B cell (primary cell): ENCODE results near the gene TP63. TPM values are rescaled to one million over a fixed set of nuclear protein-coding genes. Genes with fewer than 3 reads are reported as not detected.

ENCODE experiments used
- ATAC-seq: fragments of 200-7000 bp; cut with Tn5 transposase; one replicate; pipeline ENCODE4 v1.10.0; 2021; ENCODE audit warnings: low read depth, mild to moderate bottlenecking, moderate number of reproducible peaks, moderate library complexity
- CTCF ChIA-PET: fragments of 350-600 bp; sonication (Branson Sonifier 250); formaldehyde crosslinking; loops from one replicate; lab custom pipeline; 2021; ENCODE audit warnings: antibody characterized with exemption, inconsistent platforms; lab: Charles Lee
- POLR2A ChIA-PET: fragments of 350-600 bp; sonication (Branson Sonifier 250); formaldehyde crosslinking; loops from one replicate; lab custom pipeline; 2021; ENCODE audit warnings: antibody characterized with exemption; lab: Charles Lee
- DNase-seq: peaks from one replicate; pipeline ENCODE4 v3.0.0; 2013
- H2AFZ ChIP-seq: 2 replicates; pipeline ENCODE4 v1.6.1; 2012; ENCODE audit warnings: mild to moderate bottlenecking, low read depth, low read length; ENCODE audit not compliant: insufficient read depth, poor library complexity, severe bottlenecking
- H3K27ac ChIP-seq, 2 donors: 1 replicate in 1 of 2; 2 replicates in 1 of 2; pipeline ENCODE4 v1.5.1; 2012 to 2013; ENCODE audit warnings: low read length in 2 of 2, mild to moderate bottlenecking in 2 of 2, moderate library complexity in 1 of 2
- H3K27me3 ChIP-seq, 4 experiments: fragments of 200-600 bp in 1 of 4; sonication (generic) in 1 of 4; replicated peaks in 1 of 4; 1 replicate in 2 of 4; 2 replicates in 2 of 4; pipeline versions ENCODE4 v1.6.1 to v1.7.0; 2013 to 2016; ENCODE audit warnings: low read length in 3 of 4, mild to moderate bottlenecking in 2 of 4, mixed read lengths in 1 of 4, moderate library complexity in 1 of 4; ENCODE audit not compliant: insufficient read depth in 4 of 4, control insufficient read depth in 3 of 4; ENCODE audit errors: control extremely low read depth in 1 of 4
- H3K36me3 ChIP-seq, 2 experiments: replicated peaks in 1 of 2; 1 replicate in 1 of 2; 2 replicates in 1 of 2; pipeline versions ENCODE4 v1.6.1 to v1.7.1; 2013; ENCODE audit warnings: low read length in 1 of 2; ENCODE audit not compliant: insufficient read depth in 2 of 2, control insufficient read depth in 1 of 2; ENCODE audit errors: control extremely low read depth in 1 of 2, extremely low read depth in 1 of 2
- H3K4me1 ChIP-seq, 2 donors: fragments of 200-600 bp in 1 of 2; sonication (generic) in 1 of 2; 1 replicate in 1 of 2; 2 replicates in 1 of 2; pipeline versions ENCODE4 v1.5.1 to v1.6.1; 2013 to 2017; ENCODE audit warnings: low read length in 2 of 2; ENCODE audit not compliant: control insufficient read depth in 2 of 2, insufficient read depth in 2 of 2
- H3K4me2 ChIP-seq: replicated peaks from 2 replicates; pipeline ENCODE3; 2012; ENCODE audit warnings: mild to moderate bottlenecking, low read depth, low read length; ENCODE audit not compliant: poor library complexity, severe bottlenecking
- H3K4me3 ChIP-seq, 5 experiments: fragments of 200-600 bp in 1 of 5; sonication (generic) in 1 of 5; 1 replicate in 3 of 5; 2 replicates in 2 of 5; pipeline versions ENCODE4 v1.5.1 to v1.7.0; 2011 to 2016; ENCODE audit warnings: low read length in 4 of 5, mild to moderate bottlenecking in 4 of 5, low read depth in 2 of 5, control low read depth in 1 of 5, moderate library complexity in 1 of 5; ENCODE audit not compliant: insufficient read depth in 1 of 5; ENCODE audit errors: control extremely low read depth in 1 of 5, extremely low read depth in 1 of 5
- H3K79me2 ChIP-seq: fragments of 200-600 bp; sonication (generic); one replicate; pipeline ENCODE4 v1.6.0; 2016; ENCODE audit warnings: low read length; ENCODE audit not compliant: control insufficient read depth, insufficient read depth
- H3K9ac ChIP-seq: fragments of 200-600 bp; sonication (generic); 2 replicates; pipeline ENCODE4 v1.6.1; 2017; ENCODE audit warnings: mild to moderate bottlenecking, low read length, moderate library complexity
- H3K9me3 ChIP-seq, 3 donors: one replicate each; pipeline versions ENCODE4 v1.6.1 to v1.7.1; 2013; ENCODE audit warnings: low read length in 2 of 3; ENCODE audit not compliant: control insufficient read depth in 2 of 3, insufficient read depth in 1 of 3; ENCODE audit errors: control extremely low read depth in 1 of 3
- H4K20me1 ChIP-seq: 2 replicates; pipeline ENCODE4 v1.6.0; 2012; ENCODE audit warnings: mild to moderate bottlenecking, low read length; ENCODE audit not compliant: insufficient read depth, control insufficient read depth, poor library complexity, severe bottlenecking
- H3K27ac Mint-ChIP-seq: one replicate; pipeline ENCODE4 v1.8.0; 2021; ENCODE audit warnings: mixed read lengths
- H3K27me3 Mint-ChIP-seq: one replicate; pipeline ENCODE4 v1.8.0; 2021; ENCODE audit warnings: mixed read lengths
- H3K4me1 Mint-ChIP-seq: one replicate; pipeline ENCODE4 v1.8.0; 2021; ENCODE audit warnings: mixed read lengths
- H3K4me3 Mint-ChIP-seq: one replicate; pipeline ENCODE4 v1.8.0; 2021; ENCODE audit warnings: mixed read lengths
- H3K9me3 Mint-ChIP-seq: one replicate; pipeline ENCODE4 v1.8.0; 2022; ENCODE audit warnings: mixed read lengths; ENCODE audit not compliant: insufficient read depth
- EZH2 ChIP-seq: IDR thresholded peaks from 2 replicates; pipeline ENCODE4 v1.6.1; 2012; ENCODE audit warnings: borderline replicate concordance, low read depth, mild to moderate bottlenecking, moderate library complexity, low read length; ENCODE audit not compliant: insufficient read depth, poor library complexity, severe bottlenecking
- WGBS: methylation state at CpG from one replicate; pipeline ENCODE4 v1.1.5; 2013; ENCODE audit warnings: missing lambda C conversion rate; ENCODE audit not compliant: insufficient coverage; 5-methylcytosine and 5-hydroxymethylcytosine counted together
- intact Hi-C: fragments of 100-400 bp; cut with micrococcal nuclease; formaldehyde crosslinking; loops from one replicate; pipeline ENCODE4 v1.10.0; 2022
- polyA plus RNA-seq: library from polyadenylated mRNA; depleted of rRNA; stranded (reverse); fragments of >200 nt; gene quantifications from 2 replicates; pipeline ENCODE4 v1.2.3, GENCODE V29; 2012
- total RNA-seq, 2 donors: library from RNA; stranded (reverse); fragments of 120-200 nt in 1 of 2; gene quantifications; 1 replicate in 1 of 2; 2 replicates in 1 of 2; pipeline versions ENCODE4 v1.2.3 to v1.2.4, GENCODE V29; 2013 to 2022
- TF ChIP-seq, protein P1 (sequence below): fragments of 200-600 bp; IDR thresholded peaks from one replicate; pipeline ENCODE4 v1.8.0; 2022; ENCODE audit warnings: antibody characterized with exemption, mild to moderate bottlenecking

The TP63 gene
- total and polyA plus RNA-seq, 2 donors (not counting 1 experiment from before 2014, with no cell fraction given), result 1.2 to 2.0 TPM

DNA sequence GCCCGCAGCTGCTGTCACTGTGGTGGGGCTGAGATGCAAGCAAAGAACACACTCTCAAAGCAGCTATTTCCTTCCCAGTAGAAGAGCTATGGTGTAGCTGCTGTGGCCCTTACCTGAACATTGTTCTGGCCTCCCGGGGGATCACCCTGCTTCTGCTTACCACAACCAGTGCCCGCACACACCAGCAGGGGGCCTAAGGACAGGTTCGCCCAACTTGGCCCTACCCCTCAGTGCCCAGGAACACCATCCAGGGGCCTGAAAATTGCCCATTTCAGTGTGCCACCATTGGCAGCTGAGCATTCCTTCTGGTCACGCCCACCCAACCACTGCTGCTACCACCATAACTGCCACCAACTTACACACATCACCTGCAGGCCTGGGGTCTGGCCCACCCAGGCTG is 113.0 kb downstream of the TP63 start:
- CTCF ChIA-PET, result no interaction called here

DNA sequence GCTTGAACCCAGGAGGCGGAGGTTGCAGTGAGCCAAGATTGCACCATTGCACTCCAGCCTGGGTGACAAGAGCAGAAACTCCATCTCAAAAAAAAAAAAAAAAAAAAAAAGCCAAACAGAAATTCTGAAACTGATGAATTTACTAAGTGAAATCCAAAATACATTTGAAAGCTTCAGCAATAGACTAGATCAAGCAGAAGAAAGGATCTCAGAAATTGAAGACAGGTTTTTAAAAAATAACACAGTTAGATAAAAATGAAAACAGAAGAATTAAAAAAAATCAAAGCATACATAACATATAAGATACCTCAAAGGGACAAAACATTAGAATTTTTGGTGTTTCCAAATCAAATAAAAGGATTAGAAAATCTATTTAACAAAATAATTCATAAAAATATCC is 114.4 kb downstream of the TP63 start:
- no peaks in the 10 kb centered on the region for H3K27me3 Mint-ChIP-seq
- Histone ChIP-seq H3K4me1 (no peaks in the 10 kb centered on the region), H3K4me3 (no peak overlapping the region), H3K9me3 (peaks cover 1 to 17% (median 8%) of the 10 kb centered on the region in 3 donors), H2AFZ (no peak overlapping the region), H3K4me2 (no peak overlapping the region), H3K36me3 (no peaks in the 10 kb centered on the region), H3K27me3 (no peaks in the 10 kb centered on the region), H3K27ac (no peak overlapping the region), H4K20me1 (no peaks in the 10 kb centered on the region), H3K79me2 (no peaks in the 10 kb centered on the region), H3K9ac (no peak overlapping the region)
- TF ChIP-seq EZH2, result no peak
- TF ChIP-seq, protein P1, sequence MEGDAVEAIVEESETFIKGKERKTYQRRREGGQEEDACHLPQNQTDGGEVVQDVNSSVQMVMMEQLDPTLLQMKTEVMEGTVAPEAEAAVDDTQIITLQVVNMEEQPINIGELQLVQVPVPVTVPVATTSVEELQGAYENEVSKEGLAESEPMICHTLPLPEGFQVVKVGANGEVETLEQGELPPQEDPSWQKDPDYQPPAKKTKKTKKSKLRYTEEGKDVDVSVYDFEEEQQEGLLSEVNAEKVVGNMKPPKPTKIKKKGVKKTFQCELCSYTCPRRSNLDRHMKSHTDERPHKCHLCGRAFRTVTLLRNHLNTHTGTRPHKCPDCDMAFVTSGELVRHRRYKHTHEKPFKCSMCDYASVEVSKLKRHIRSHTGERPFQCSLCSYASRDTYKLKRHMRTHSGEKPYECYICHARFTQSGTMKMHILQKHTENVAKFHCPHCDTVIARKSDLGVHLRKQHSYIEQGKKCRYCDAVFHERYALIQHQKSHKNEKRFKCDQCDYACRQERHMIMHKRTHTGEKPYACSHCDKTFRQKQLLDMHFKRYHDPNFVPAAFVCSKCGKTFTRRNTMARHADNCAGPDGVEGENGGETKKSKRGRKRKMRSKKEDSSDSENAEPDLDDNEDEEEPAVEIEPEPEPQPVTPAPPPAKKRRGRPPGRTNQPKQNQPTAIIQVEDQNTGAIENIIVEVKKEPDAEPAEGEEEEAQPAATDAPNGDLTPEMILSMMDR, result no peak
- ATAC-seq, result no peak
- no peak for DNase-seq
- no peak overlapping the region for H3K4me3 Mint-ChIP-seq
- ChIA-PET POLR2A (no interaction called here), CTCF (no interaction called here)
- no peaks in the 10 kb centered on the region for H3K4me1 Mint-ChIP-seq
- intact Hi-C loops, result no loop called here
- WGBS, result no CpG with 5 or more reads among the region's 1 CpG
- H3K27ac Mint-ChIP-seq, result no peak overlapping the region
- no peaks in the 10 kb centered on the region for H3K9me3 Mint-ChIP-seq

More for the DNA sequence above, 113.0 kb downstream of the TP63 start:
- WGBS, result 93% methylated on average over 5 of the region's 5 CpGs
- Histone ChIP-seq H3K9ac (no peak overlapping the region), H3K36me3 (no peaks in the 10 kb centered on the region), H3K4me2 (no peak overlapping the region), H3K27me3 (no peaks in the 10 kb centered on the region), H4K20me1 (no peaks in the 10 kb centered on the region), H3K9me3 (peaks cover 1 to 17% (median 8%) of the 10 kb centered on the region in 3 donors), H3K4me1 (no peaks in the 10 kb centered on the region), H3K4me3 (no peak overlapping the region), H2AFZ (no peak overlapping the region), H3K27ac (no peak overlapping the region), H3K79me2 (no peaks in the 10 kb centered on the region)
- H3K27me3 Mint-ChIP-seq, result no peaks in the 10 kb centered on the region
- H3K27ac Mint-ChIP-seq, result no peak overlapping the region
- intact Hi-C loops, result no loop called here
- TF ChIP-seq, protein P1, result no peak
- no peak for TF ChIP-seq EZH2
- POLR2A ChIA-PET, result no interaction called here
- no peaks in the 10 kb centered on the region for H3K4me1 Mint-ChIP-seq
- H3K9me3 Mint-ChIP-seq, result no peaks in the 10 kb centered on the region
- no peak for DNase-seq
- no peak for ATAC-seq
- no peak overlapping the region for H3K4me3 Mint-ChIP-seq
